Endothelial cell of hepatic sinusoid (primary cell): Measurements from ENCODE around the gene NPNT.

Experiments used
- in situ Hi-C: cut with HindIII; loops from 2 replicates; pipeline ENCODE4 v1.10.0; 2017; ENCODE audit warnings: low sequenced_read_pairs

The NPNT gene

DNA sequence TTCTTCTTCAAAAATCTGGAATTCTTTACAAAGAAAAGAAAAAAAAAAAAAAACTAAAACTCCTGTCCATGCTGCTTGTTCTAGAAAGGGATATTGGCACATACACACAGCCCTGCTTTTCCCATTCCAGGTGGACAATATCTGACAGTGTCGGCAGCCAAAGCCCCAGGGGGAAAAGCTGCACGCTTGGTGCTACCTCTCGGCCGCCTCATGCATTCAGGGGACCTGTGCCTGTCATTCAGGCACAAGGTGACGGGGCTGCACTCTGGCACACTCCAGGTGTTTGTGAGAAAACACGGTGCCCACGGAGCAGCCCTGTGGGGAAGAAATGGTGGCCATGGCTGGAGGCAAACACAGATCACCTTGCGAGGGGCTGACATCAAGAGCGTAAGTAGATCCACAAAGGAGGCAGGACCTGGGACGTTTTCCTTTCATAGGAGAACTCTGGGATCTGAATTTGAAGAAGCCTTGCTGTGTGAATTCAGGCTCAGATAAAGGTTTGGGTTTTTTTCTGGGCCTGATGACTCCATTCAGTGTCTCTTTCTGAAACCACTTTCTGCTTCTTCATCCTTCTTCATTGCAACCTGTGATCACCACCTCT, 71.9 kb downstream of the NPNT start:
- in situ Hi-C loops: no loop called here

DNA sequence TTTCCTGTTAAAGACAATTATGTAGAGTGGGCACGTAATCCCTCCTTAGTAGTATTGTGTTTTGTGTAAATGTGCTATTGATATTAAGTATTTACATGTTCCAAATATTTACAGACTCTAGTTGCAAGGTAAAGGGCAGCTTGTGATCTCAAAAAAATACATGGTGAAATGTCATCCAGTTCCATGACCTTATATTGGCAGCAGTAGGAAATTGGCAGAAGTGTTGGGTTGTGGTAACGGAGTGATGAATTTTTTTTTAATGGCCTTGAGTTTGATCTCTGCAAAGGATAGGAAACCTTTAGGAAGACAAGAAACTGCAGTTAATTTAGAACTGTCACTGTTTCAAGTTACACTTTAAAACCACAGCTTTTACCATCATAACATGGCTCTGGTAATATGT, 74.3 kb downstream of the NPNT start:
- in situ Hi-C loops: no loop called here

DNA sequence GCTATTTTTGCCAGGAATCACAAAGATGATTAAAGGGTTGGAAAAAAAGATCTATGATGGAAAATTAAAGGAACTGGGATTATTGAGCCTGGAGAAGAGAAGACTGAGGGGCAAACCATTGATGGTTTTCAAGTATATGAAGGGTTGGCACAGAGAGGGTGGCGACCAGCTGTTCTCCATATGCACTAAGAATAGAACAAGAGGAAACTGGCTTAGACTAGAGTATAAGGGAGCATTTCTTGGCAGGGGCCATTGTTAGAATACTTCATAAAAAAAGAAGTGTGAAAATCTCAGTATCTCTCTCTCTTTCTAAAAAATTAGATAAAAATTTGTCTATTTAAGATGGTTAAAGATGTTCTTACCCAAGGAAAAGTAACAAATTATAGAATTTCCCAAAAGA, 75.1 kb downstream of the NPNT start:
- in situ Hi-C loops: no loop called here

DNA sequence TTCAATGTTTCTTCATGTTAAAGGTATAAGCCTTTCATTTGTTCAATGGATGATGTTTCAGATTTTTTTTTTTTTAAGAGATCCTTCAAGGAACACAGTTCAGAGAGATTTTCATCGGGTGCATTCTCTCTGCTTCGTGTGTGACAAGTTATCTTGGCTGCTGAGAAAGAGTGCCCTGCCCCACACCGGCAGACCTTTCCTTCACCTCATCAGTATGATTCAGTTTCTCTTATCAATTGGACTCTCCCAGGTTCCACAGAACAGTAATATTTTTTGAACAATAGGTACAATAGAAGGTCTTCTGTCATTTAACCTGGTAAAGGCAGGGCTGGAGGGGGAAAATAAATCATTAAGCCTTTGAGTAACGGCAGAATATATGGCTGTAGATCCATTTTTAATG, 75.8 kb downstream of the NPNT start:
- in situ Hi-C loops: no loop called here

DNA sequence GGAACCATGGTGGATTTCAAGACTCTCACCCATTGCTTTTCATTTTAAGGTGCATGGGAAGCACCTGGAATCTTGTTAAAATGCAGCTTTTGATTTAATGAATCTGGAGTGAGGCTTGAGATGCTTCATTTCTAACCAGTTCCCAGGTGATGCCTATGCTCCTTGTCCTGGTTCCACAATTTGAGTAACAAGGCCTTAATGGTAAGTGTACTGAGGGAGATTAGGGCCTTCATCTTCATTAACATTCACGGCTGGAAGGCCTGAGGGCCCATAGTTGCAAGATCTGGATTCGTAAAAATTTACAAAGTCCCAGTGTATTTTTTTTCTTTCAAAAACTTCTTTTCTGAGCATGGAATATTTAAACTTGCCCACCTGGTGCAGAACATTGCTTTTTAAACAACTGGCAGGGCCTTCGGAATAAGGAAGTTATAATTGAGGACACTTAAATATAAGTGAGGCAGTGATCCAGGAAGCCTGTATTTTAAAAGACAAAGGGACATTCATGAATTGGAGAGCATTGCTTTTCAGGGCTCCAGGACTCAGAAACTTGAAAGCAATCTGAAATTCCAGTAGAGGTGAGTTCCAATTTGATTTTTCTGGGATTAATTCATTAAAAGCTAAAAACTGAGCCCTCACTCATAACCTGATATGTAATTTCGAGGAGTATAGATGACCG, 77.8 kb downstream of the NPNT start:
- in situ Hi-C loops: no loop called here

DNA sequence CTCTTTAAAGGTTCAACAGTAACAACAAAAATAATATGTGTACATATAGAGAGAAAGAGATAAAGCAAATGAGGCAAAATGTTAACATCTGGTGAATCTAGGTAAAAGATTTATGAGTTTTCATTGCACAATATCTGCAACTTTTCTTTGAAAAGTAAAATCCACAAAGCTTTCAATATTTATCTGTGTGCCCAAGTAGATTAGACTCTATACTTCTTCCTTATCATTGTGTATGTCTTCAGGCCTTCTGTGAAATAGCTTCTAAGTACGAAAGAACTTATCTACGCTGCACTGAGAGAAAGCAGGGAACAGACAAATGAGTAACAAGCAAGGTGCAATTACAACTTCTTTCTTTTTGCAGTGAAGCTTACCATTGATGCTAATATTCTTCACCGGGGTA, 81.6 kb downstream of the NPNT start:
- in situ Hi-C loops: no loop called here

DNA sequence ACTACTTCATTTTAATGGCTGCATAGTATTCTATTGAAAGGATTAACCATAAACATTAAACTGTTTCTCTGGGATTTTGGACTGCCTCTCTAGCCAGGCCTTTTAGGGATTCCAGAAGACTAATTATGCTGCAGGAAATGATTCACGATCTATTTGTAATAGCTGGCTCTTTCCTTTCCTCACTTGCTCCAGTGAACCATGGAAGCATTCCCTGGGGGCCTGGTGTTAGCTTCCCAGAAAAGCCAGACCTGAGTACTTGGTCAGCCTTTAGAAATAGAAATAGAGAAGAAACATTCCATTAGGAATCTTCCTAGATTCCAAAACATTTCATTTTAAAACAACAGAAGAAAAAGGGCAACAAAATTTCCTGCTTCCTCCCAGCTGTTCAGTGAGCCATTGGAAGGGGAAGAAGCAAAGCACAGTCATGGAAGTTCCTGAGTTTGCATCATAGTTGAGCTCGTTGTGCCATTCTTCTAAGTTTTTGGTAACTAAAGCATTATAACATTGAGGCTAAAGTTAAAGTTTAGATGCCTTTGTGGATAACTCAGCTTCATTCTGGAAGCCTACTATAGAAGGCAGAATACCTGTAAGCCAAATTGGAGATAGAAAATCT, 83.5 kb downstream of the NPNT start:
- in situ Hi-C loops: no loop called here

DNA sequence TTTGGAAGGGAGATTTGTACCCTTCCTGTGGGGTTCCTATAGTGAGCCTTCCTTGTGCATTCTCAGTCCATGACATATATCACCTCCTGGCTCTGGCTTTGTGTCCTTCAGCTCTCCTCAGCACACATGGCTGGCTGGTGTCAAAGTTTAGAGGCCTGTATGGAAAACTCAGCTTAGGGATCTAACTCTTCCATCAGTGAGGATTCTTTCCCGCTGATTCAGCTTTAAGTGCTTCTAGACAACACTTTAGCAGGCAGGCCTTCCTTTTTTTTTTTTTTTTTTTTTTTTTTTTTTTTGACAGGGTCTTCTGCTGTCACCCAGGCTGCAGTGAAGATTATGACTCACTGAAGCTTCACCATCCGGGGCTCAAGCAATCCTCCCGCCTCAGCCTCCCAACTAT, 84.2 kb downstream of the NPNT start:
- in situ Hi-C loops: no loop called here

DNA sequence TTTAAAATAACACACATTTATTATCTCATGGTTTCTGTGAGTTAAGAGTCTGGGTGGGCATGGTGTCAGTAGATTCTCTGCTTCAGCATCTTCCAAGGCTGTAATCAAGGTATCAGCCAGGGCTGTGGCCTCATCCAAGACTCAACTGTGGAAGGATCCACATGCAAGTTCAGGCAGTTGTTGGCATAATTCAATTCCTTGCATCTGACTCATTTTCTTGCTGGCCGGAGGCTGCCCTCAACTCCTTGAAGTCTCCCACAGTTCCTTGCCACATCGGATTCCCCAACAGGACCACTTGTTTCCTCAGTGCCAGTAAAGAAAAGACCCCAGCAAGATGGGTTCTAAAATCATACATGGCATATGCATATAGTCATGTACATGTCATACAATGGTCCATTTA, 93.4 kb downstream of the NPNT start:
- in situ Hi-C loops: no loop called here

DNA sequence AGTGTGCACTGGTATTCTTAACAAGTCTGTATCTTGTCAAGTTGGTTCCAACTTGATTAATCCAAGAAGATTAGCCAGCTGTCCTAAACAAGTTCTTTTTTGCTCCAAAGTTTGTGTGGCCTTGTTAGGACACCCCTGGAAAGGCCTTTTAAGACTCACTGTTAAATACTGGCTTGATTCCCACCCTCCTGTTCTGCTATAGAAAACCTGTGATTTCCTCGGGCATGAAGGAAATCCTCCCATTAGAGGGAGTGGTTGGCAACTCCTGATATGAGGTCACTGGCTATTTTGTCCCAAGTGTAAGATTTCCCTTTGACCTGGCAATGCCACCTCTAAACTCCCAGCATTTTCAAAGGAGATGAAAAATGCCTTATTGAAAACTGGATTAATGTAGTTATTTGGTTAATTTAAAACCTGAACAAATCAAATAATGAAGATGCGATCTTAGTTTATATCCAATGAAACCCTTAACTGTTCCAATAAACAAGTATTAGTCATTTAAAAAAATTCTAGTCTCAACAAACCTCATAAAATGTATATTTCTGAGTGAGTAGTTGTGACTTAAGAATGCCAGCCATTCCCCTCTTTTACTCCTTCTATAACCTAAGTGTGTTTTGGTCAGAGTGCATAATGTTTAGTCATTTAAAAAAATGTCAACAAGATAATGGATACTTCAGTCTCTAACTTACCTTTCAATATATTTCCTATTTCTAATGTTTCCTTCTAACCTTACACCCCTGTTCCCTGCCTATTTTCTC, 94.4 kb downstream of the NPNT start:
- in situ Hi-C loops: no loop called here

DNA sequence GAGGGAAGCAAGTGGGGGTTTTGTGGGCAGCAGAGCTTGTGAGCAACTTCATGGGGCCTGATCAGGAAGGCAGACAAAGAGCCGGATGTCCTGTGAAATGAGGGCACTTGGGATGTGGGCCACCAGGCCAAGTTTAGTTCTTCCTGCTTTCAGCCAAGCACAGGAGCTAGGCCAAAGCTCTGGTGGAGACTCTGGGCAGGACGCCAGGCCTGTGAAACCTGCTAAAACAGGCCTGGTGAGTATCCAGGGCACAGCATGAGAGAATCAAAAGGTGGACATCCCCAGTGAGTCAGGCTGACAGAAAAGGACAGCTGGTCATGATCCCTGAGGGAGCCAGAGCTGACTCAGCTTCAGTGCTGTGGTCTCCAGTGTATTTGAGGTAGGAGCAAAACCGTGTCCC, 95.7 kb downstream of the NPNT start:
- in situ Hi-C loops: no loop called here

DNA sequence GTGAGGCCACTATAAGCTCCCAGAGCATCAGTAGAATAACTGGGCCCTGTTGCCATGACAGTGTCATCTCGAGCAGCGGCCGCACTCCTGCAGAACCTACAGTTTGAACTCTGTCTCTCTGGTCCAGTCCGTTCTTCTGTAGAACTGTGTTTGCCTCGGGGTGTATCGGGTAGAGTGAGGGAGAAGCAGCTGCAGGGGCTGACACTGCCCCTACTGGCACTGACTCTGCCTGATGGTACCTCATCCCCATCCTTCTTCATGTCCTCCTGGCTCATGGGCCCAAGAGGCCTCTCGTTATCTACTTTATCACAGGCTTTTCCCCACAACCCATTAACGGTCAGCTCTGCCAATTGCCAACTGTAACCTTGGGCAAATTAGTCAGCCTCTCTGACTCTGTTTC, 96.5 kb downstream of the NPNT start:
- in situ Hi-C loops: no loop called here

DNA sequence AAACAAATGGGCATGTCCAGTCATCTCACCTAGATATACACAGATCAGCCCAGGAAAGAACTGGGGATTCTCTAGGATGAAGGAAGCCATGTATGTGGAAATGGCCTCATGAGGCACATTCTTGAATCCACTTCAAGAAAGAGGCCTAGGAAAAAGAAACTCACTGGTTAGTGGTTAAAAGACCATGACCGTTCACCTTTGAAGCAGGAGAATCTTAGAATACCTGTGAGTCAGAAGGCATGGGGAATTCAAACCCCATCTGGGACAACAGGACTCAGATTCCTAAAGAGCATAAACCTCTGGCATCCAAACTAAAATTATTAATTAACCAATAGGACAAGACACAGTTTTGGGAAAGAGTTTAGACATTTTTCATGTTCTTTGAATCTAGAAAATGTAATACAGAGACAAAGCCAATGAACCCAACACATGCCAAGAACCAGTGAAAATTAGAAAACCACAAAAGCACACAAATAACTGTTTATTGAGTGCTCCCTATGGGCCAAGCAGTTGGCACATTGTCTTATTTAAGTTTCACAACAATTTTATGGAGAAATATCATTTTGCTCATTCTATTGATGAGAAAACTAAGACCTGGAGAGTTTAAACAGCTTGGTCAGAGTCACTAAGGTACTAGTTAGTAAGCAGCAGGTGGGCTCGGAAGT, 97.5 kb downstream of the NPNT start:
- in situ Hi-C loops: no loop called here

DNA sequence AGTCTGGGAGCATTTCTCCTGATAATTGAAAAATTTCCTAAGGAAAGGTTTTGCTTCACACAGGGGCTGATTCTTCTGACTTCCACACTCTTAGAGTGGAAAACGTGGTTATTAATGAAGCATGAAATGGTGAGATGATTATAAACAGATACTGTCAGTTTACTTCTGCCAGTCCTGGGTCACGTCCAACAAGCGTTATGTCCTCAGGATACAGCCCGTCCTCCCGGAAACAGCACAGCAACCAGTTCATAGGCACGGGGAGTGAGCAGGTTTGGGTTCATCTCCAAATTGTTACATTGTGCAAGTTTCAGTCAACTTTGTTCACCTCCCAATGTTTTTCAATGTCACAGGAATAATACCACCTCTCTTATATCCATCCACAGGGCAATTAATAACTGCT, 98.8 kb downstream of the NPNT start:
- in situ Hi-C loops: no loop called here

DNA sequence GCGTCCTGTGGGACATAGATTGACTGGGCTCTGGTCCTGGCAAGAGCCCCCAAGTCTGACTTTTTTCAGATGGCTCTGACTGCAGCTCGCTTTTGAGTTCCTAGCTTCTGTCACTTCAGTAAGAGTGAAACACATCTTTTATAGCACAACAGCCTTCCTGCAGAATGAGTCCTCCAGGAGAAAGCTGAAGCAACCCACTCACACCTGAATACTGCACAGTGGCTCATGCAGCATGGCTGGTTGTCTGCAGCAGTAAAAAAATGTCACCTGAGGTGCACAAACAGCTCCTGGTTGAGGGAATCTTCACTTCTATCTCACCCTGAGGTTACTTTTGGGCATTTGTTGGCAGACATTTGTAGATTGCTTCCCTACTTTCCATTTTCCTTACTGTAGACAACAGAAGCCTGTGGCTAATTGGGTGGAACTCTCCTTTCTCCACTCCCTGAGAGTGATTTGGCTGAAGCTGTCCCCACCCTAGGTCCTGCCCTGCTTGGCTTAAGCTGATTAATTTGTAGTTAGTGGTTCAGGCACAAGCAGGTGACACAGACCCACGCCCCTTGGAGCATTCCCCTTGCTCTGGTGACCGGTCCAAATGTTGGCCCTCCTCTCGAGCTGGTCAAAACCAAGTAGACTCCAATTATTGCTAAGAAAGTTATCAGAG, 99.7 kb downstream of the NPNT start:
- in situ Hi-C loops: loop anchor here (5.0 kb wide), 1 partner anchor 33 kb away; no protein-coding TSS in a partner anchor

DNA sequence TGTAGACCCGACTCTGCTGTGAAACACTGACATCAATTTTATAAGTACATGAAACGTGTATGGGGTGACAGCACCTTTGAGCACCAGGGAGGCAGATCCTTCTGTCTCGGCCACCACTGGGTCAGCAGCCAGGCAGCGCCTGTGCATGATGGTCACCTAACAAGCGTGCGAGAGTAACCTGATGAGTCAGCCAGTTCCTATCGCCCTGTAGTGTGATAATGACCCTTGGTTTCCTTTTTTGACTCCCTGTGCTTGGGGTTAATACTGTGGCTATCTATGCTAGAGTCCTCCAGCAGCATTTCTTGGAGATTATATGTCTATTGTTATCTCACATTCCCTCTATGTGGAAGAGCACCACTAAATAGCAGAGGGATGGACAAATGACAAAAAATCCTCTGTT, 101.6 kb downstream of the NPNT start:
- in situ Hi-C loops: loop anchor here (5.0 kb wide), 1 partner anchor 35 kb away; no protein-coding TSS in a partner anchor

DNA sequence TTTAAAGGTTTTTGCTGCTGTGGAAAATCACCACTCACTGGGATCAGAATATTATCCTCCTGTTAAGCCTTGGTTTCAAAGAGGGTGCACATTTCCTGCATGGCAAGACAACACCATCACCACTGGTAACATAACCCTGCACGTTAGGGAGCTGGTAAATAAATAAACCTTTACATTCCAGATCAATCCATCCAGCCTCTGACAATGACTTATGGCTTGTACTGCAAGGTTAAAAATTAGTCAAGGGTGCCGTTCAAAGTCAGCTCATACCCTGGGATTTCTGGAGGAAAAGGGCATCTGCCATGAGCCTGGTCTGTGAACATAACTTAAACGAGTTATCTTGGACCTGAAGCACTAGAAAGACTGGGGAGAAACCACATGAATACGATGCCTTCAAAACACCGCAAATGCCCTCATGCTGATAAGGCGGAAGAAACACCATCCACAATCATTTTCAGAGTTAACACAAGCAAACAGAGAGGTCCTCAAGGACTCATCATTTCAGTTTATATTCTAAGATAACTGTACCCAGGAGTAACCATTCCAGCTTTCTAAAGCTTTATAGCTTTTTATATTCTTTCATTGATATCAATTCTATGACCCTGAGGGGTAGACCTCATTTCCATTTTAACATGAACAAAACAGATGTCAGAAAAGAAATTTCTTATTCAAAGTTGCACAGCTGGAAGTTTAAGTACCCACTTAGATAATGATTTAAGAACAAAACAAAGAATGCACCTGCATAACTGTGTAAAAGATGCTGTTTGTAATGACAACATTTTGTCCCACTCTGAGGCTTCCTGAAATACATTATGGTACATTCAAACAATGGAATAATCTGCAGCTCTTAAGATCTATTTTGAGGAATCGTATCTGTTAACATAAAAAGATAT, 103.1 kb downstream of the NPNT start:
- in situ Hi-C loops: loop anchor here (5.0 kb wide), 1 partner anchor 36 kb away; no protein-coding TSS in a partner anchor

DNA sequence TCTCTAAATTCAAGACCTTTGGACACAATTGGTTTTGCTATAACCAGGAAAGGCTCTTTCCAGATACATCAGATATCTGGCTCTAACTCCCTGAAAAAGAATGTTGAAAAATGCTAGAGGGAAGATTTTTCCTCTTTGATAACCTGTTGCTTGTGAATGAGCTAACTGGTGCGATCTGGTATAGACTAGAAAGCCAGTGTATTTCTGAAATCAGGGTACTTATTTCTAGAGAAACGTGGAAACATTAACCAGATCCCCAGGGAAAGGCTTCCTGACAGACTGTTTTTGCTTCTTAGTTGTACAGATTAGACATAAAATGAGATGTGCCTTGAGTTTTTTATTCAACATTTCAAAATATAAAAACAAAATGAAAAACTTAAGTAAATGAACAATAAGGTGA, 107.7 kb downstream of the NPNT start:
- in situ Hi-C loops: no loop called here

DNA sequence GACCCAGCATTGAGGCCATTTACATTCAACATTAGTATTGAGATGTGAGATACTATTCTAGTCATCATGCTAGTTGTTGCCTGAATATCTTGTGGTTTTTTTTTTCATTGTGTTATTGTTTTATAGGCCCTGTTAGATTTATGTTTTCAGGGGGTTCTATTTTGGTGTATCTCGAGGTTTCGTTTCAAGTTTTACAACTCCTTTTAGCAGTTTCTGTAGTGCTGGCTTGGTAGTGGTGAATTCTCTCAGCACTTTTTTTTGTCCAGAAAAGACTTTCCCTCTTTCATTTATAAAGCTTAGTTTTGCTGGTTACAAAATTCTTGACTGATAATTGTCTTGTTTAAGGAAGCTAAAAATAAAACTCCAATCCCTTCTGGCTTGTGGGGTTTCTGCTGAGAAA, 115.5 kb downstream of the NPNT start:
- in situ Hi-C loops: no loop called here

DNA sequence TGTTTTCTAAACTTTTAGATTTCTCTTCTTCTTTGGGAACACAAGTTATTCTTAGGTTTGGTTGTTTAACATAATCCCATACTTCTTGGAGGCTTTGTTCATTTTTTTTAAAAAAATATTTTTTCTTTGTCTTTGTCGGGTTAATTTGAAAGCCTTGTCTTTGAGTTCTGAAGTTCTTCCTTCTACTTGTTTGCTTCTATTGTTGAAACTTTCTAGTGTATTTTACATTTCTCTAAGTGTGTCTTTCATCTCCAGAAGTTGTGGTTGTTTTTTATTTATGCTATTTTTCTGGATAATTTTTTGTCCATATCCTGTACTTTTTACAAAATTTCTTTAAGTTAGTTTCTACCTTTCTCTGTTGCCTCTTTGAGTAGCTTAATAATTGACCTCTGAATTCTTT, 116.1 kb downstream of the NPNT start:
- in situ Hi-C loops: no loop called here
